RPMI7951 (cell line): ENCODE measurements around the gene POLG. TPM values are rescaled to one million over a fixed set of nuclear protein-coding genes. Genes with fewer than 3 reads are reported as not detected.

Experiments
- DNase-seq: peaks from one replicate; pipeline ENCODE4 v3.0.0-alpha.2; 2012; ENCODE audit warnings: low read depth
- total RNA-seq: library from RNA; depleted of rRNA; stranded (reverse); fragments of >200 nt; shearing (Covaris generic); gene quantifications from 2 replicates; pipeline ENCODE4 v1.2.3, GENCODE V29; 2014; rRNA removed

POLG gene
- total RNA-seq, result 47.9 and 51.9 TPM in 2 replicates

GRCh38 chr15:89334510-89335297 is at the start of gene POLG:
POLG (minus strand) TSS chr15:89334824; CDS start chr15:89333754, 1,070 bp downstream.
- peak; percentile 99 for DNase-seq

GRCh38 chr15:89384176-89384604 is 49.6 kb upstream of the POLG start:
- DNase-seq, result no peak

DNA sequence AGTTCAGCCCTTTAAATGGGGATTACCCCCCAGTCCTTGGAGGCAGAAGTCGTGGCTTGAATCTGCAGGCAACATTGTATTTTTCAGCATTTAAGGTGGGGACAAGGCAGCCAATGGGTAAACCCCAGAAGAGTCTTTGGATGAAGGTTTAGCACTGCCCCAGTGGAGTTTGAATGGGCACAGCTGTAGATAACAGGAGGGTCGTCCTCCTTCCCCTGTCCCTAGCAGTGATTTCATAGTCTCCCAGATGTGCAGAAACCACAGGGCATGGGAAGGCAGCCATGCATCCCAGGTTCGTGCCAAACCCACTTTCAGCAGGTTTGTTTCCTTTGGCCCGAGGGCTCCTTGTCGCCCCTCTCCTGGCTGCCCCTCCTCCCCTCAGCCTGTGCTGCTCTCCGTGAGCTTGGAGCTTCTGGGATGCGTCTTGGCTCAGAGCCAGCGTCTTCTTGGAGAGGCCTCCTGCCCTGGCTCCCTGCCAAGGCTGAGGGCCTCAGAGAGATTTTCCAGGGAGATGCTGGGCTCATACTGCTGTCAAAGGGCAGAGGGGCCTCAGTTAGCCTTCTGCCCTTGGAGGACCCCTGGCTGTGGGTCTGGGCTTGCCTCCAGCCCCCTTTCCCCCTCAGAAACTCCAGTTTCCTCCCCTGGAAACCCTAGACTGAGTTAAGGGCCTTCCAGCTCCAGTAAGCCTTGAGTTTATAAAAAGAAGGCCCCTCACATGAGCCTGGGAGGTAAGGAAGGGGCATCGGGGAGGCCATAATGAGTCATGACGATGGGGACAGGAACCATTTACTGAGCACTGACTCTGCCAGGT is 48.9 kb upstream of the POLG start:
- peak; percentile 79 for DNase-seq

DNA sequence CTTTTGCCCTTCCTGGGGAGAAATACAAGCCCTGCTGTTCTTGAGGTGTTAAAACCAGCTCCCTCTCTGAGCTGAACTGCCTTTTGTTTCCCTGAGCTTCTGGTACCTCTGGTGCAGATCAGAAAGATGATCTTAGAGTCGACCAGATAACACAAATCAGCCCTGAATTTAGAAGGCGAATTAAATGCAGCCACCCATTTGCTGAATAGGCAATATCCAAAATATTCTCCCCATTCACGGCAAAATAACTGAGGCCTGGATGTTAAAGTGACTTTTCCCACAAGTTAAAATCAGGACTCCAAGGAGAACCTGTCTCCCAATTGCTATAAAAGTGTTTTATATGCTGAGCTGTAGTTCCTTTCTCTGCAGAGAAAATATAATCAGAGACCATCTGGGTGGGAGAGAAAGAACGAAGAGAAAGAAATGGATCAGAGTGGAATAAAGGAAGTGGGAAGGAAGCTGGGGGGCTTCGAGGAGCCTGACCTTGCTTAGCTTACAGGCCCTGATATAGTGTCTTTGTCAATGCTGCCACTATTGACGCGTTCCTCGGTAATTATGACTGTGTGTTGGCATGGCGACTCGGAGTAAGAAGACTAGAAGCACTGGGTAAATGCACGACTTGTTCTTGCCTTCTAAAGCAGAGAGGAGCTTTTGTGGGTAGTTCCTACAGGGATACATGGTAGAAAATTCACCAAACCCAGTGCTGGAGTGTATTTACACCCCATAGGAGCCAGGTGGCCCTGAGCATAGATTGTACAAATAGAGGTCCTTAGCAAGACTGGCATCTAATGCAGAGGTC is 47.5 kb upstream of the POLG start:
- no peak for DNase-seq

DNA sequence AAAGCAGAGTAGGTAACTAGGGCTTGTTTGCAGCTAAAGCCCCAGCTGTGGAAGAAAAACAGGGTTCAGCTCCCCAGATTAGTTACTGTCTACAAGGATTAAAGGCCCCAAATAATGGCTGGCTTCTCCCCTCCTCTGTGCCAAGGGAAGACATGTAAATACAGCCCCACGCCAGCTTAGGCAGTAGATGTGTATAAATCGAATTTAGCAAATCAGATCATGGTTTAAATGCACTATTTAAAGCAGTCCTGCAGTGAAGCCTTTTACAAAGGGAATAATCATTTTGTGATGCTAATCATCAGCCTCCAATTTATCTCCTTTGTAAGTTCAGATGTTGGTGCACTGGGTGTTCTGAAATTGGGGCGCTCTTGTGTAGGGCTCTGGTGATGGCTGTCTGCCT is 46.7 kb upstream of the POLG start:
- no peak for DNase-seq

GRCh38 chr15:89379818-89380217 is 45.2 kb upstream of the POLG start:
- DNase-seq, result no peak

DNA sequence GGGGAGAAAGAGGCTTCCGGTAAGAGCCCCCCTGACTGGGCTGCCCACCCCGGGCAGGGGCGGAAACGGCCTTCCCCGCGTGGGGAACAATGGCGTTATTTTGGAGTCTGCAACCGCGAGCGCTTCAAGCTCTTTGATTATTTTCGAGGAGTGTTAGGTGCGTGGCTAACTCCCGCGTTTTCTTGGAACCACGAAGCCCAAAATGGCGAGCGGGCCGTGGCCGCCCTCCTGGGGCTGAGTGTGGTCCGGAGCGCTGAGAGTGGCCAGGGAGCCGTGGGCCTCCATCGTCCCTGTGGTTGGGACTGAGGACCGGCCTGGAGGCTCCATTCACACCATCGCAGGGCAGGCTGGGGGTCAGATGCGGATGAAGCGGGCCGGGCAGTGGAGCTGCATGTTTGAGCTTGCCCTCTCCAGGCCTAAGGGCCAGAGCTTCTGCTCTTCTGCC is 44.6 kb upstream of the POLG start:
- no peak for DNase-seq

DNA sequence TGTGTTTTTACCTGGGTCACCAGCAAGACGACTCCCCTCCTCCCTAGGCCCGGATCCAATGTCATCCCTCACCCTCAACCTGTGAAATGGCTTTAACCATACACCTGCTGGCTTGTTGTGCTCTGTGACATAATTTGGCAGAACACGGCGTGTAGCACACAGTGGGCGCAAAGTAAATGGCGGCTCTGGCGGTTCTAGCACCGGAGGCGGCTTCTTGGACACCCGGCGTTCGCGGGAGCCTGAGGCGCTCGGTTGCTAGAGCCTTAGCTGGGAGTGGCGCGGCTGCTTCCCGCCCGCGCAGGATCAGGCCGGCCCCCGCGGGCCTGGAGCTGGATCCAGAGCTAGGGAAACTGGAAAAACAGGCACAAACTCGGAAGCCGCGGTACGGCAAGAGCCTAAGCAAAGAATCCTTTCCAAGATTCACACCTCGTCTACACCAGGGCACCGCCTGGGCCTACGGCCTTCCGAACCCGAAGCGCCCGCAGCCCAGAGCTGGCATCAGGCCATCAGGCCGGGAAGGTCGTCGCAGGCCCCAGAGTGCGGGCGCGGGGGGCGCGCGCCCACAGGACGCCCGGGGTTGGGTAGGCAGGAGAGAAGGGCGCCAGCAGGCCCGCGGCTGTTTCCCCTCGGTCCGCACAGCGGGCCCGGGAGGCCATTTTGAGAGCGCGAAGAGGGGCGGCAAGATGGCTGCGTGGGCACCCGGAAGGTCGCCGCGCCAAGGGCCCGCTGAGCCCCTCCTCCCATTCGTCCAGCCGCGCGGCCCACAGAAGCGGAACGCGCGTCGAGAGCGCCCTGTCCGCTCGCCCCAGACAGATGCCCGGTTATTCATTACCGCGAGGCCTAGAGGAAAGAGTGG is 43.9 kb upstream of the POLG start:
- DNase-seq, result no peak

DNA sequence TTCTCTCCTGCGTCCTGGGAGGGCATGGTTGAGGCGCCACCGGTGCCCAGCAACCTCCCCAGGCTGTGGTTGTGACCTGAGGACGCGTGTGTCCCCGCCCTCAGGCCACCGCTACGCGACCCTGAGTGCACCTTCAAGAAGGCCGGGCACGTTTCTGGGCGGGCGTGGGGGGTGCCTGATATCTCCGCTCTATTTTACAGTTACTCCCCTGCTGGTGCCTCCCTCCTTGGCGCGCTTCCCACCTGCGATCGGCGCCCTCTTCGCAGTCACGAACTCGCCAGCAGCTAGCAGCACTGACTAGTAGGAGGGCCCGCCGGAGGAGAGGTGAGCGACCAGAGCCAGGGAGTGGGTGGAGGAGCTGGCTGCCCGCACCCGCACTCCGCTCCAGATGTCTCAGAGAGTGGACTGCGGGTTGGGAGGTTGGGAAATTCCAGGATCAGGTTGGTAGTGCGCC is 43.2 kb upstream of the POLG start:
- no peak for DNase-seq

DNA sequence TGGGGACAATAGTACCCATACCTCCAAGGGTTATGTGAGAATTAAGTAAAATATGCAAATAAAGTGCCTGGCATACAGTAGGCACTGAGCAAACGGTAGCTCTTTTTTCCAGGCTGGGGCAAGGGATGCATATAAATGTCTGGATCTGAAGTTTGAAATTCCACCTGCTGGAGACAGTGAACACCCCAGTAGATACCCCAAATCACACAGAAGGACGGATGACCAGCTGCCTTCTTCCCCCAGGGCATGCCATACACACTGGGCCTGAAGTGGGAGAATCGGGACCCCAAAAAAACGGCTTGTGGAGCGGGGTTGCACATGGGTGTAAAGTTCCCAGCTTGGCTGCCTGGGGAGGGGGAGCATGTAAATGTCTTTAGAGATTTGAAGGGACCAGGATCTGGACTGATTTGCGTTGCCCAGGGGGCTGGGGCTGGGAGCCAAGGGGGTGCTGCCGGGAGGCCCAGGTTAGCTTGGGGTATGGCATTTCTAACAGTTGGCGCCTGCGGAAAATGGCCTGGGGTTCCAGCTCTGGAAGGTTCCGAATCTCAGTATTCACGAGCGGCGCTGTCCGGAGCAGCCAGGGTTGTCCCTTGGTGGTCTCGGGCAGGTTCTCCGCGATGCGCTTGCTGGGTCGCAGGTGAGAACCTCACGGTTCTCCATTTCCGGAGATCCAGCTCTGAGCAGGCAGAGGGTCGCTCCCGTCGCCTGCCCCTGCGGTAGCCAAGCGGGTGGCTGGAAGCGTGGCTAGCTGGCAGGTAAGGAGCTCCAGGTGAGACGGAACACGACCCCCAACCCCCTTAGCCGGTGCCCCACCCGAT is 42.6 kb upstream of the POLG start:
- DNase-seq, result no peak

DNA sequence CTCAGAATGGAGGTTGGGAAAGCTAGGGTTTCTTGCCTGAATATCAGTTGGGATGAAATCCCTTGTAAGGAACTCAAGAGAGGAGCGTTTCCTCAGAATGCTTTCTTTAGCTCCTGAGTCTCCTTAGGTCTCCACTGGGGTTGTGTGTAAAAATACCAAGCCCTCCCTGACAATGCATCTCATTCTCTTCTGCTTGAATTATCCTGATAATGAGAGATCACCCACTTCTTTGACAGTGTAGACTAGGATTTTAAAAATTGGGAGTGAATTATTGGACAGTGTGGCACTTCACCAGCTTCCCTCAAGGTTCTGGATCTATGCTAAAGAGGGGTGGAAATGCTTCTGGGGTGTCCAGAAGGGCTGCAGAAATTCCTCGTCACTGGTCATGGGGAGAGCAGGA is 41.8 kb upstream of the POLG start:
- DNase-seq, result no peak

DNA sequence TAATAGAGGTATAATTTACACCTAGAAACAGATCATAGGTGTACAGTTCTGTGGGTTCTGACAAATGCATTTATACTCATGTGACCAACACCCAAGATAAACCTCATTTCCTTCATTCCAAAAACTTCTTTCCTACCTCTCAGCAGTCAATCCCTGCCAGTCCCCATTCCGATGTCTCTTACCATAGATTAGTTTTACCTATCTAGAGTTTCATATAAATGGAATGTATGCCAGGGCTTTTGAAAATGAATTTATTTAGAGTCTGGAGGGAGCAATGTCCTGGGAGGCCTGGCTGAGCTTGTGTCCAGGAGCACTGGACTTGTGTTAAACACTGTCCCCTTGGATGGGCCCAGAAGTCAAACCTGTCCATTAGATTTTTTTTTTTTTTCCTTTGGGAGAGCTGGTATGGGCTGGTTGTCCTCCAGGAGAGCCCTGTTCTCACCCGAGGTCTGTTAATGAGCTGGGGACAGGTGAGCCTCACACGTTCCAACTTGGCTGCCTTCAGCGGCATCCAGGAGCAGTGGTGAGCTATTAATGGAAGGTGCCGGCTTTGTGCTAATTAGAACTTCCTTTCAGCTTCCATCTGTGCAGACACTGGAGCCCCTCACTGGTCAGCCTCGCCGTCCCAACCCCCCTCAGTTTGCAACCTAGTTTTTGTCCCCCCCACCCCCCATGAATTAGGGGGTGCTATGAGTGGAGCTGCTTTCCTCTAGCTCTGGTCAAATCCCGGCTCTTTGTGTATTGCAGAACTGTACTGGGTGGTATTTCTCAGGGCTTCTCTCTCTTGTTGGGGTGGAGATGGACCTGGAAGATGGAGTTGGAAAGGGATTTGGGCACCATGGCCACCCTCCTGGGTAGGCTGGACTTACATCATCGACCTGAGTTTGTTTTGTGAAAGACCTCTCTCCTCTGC is 40.7 kb upstream of the POLG start:
- DNase-seq, result no peak

DNA sequence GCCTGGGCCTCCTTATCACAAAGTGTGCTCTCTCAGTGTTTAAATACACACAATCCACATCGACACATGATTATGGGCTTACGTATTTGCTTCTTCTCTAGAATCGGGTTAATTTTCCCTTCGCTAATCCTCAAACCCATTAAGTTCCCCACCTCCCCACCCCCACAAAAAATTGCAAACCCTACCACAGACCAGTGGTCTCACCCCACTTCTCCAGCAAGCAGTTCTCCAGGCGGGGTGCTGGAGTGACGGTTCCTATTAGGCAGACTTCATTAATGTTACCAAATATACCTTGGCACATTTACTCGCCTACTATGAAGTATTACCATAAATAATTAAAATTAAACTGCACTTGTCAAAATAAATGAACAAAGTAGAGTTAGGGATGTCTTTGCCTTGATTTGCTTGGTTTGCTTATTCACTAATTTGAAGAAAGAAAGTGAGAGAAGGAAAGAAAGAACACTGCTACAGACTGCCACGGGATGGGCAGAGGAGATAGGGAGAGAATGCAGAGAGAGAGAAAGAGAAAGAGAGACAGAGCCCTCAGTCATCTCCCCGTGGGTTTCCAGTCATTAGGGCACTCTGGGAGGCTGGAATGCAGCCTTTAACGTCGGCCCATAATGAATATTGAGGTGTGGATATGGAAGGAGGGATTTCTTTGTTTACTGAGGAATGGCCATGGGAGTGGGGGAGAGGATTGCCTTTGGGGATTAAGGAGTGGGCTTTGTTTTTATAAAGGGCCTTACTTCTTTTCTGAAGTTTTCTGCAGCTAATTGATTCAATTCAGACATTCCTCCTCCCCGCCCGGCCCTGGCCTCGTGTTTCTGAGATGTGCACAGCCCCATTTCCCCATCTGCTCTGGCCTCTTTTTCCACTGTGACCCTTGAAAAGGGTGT is 39.7 kb upstream of the POLG start:
- DNase-seq, result no peak

DNA sequence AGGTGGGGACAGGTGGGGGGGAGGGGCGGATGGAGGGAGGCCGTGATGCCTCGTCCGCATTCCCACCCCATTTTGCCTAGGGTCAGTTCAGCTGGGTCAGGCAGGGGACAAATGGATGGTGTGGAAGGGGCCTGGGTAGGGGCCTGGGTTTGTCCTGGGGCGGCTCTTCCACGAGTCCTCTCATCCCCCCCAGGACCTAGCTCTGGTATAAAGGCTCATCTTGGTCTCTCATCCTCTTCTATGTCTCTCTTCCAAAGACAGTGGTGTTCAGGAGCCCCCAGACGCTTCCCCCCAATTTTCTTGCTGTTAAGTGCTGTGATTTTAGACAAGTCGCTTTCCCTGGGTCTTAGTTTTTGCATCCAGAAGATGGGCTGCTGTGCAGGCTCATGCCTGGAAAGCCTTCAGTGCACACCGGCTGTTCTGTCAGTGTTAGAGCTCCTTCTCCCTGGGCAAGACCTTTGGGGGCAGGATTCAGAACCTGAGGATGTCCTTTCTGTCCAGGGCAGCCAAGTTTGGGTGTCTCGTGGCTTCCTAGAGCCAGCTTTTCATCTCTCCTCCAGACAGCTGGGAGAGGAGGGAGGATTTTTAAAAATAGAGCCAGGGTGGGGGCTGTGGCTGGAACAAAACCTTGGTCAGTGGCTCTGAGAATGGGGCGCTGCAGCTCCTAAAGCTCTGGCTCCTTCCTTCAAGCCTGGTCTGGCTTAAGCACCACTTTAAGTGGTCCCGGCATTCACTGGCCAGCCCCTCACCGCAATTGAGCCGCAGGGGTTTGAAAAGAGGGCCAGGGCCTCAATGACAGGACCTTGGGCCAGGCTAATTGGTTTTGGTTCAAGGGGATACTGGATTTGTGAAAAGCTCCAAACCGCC is 37.7 kb upstream of the POLG start:
- DNase-seq, result no peak

DNA sequence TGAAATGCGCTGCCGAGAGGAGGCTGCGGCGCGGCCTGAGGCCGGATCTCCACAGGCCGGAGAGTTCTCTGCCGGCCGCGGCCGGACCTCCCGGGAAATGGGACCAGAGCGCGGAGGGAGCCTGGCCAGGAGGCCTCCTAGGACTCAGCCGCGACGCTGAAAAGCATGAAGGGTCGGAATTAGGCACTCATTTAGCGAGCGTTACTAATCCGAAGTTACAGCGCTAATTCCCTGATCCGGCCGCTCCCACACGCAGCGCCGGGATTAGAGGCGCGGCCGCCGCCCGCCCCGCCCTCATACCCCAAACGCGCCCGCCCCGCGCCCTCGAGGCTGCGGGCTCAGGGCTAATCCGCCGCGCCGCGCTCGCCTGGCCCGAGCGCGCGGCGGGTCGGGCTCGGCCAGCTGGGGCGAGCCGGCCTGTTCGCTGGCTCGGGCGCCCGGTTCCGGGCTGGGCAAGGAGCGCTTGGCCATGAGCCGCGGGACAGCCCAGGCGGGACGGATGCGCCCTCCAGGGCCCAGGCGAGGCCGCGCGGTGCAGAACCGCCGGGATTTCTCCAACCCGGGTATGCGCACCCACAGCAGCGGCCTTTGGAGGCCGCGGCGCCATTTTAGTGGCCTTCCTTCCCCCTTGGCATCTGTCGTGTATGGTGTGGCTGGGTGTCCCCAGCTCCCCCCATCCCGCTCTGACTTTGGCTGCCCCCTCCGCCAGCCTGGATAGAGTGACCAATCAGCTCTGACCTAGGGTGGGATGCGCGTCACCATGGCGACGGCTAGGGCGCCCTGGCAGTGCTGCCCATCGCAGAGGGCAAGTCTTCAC is 36.8 kb upstream of the POLG start:
- no peak for DNase-seq

GRCh38 chr15:89370978-89371227 is 36.3 kb upstream of the POLG start:
- DNase-seq, result no peak
